ENCODE results near the gene SRD5A2. TPM values are rescaled to one million over a fixed set of nuclear protein-coding genes. Genes with fewer than 3 reads are reported as not detected.

The SRD5A2 gene
- total and polyA plus RNA-seq, 2 of the 8 experiments (the other 6 are each of a cell fraction or from before 2014, with no cell fraction given), result 0.02 TPM; not detected in 1

DNA sequence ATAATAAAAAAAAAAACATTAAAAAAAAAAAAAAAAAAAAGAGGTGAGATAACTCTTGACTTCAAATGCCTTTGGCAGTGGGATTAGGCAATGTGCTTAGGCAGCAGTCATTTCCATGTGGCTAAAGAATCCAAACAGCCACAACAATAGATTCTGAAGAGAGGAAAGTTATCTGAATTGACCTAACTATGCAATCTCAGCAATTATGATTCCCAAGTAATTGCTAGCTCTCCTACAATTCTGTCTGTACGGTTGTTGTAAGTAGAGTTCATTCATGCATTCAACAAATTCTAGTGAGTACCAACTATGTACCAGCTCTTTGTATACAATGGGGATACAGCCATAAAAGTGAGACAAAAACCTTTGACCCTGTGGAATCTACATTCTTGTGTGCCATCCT, 3.6 kb downstream of the SRD5A2 start (continued):
- TF ChIP-seq, protein P1, sequence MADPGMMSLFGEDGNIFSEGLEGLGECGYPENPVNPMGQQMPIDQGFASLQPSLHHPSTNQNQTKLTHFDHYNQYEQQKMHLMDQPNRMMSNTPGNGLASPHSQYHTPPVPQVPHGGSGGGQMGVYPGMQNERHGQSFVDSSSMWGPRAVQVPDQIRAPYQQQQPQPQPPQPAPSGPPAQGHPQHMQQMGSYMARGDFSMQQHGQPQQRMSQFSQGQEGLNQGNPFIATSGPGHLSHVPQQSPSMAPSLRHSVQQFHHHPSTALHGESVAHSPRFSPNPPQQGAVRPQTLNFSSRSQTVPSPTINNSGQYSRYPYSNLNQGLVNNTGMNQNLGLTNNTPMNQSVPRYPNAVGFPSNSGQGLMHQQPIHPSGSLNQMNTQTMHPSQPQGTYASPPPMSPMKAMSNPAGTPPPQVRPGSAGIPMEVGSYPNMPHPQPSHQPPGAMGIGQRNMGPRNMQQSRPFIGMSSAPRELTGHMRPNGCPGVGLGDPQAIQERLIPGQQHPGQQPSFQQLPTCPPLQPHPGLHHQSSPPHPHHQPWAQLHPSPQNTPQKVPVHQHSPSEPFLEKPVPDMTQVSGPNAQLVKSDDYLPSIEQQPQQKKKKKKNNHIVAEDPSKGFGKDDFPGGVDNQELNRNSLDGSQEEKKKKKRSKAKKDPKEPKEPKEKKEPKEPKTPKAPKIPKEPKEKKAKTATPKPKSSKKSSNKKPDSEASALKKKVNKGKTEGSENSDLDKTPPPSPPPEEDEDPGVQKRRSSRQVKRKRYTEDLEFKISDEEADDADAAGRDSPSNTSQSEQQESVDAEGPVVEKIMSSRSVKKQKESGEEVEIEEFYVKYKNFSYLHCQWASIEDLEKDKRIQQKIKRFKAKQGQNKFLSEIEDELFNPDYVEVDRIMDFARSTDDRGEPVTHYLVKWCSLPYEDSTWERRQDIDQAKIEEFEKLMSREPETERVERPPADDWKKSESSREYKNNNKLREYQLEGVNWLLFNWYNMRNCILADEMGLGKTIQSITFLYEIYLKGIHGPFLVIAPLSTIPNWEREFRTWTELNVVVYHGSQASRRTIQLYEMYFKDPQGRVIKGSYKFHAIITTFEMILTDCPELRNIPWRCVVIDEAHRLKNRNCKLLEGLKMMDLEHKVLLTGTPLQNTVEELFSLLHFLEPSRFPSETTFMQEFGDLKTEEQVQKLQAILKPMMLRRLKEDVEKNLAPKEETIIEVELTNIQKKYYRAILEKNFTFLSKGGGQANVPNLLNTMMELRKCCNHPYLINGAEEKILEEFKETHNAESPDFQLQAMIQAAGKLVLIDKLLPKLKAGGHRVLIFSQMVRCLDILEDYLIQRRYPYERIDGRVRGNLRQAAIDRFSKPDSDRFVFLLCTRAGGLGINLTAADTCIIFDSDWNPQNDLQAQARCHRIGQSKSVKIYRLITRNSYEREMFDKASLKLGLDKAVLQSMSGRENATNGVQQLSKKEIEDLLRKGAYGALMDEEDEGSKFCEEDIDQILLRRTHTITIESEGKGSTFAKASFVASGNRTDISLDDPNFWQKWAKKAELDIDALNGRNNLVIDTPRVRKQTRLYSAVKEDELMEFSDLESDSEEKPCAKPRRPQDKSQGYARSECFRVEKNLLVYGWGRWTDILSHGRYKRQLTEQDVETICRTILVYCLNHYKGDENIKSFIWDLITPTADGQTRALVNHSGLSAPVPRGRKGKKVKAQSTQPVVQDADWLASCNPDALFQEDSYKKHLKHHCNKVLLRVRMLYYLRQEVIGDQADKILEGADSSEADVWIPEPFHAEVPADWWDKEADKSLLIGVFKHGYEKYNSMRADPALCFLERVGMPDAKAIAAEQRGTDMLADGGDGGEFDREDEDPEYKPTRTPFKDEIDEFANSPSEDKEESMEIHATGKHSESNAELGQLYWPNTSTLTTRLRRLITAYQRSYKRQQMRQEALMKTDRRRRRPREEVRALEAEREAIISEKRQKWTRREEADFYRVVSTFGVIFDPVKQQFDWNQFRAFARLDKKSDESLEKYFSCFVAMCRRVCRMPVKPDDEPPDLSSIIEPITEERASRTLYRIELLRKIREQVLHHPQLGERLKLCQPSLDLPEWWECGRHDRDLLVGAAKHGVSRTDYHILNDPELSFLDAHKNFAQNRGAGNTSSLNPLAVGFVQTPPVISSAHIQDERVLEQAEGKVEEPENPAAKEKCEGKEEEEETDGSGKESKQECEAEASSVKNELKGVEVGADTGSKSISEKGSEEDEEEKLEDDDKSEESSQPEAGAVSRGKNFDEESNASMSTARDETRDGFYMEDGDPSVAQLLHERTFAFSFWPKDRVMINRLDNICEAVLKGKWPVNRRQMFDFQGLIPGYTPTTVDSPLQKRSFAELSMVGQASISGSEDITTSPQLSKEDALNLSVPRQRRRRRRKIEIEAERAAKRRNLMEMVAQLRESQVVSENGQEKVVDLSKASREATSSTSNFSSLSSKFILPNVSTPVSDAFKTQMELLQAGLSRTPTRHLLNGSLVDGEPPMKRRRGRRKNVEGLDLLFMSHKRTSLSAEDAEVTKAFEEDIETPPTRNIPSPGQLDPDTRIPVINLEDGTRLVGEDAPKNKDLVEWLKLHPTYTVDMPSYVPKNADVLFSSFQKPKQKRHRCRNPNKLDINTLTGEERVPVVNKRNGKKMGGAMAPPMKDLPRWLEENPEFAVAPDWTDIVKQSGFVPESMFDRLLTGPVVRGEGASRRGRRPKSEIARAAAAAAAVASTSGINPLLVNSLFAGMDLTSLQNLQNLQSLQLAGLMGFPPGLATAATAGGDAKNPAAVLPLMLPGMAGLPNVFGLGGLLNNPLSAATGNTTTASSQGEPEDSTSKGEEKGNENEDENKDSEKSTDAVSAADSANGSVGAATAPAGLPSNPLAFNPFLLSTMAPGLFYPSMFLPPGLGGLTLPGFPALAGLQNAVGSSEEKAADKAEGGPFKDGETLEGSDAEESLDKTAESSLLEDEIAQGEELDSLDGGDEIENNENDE (IDR thresholded peaks at IDR 0.05; ENCODE audit: insufficient replicate concordance, low read length), result no peak
- TF ChIP-seq SIN3A (conservative IDR thresholded peaks at IDR 0.05 in 1 of 2, IDR thresholded peaks at IDR 0.05 in 1 of 2; ENCODE audit: low read depth in 1 of 2, low read length in 2 of 2) (no peak), SUZ12 (IDR thresholded peaks at IDR 0.05; ENCODE audit: low read length) (no peak), CREB1 (IDR thresholded peaks at IDR 0.05) (no peak), TCF12 (IDR thresholded peaks at IDR 0.05; ENCODE audit: low read depth, low read length) (no peak), TBP (IDR thresholded peaks at IDR 0.05; ENCODE audit: low read depth, low read length) (no peak), RFX5 (IDR thresholded peaks at IDR 0.05; ENCODE audit: borderline replicate concordance, low read depth, low read length) (no peak)

Data from H1 (cell line).